Measurements from ENCODE around the gene GNE.
"Not testable (repeated sequence)": the region's sequence is repeated elsewhere in the genome, so short reads cannot be mapped to it uniquely, and the experiment has no call there.

GNE gene, protein sequence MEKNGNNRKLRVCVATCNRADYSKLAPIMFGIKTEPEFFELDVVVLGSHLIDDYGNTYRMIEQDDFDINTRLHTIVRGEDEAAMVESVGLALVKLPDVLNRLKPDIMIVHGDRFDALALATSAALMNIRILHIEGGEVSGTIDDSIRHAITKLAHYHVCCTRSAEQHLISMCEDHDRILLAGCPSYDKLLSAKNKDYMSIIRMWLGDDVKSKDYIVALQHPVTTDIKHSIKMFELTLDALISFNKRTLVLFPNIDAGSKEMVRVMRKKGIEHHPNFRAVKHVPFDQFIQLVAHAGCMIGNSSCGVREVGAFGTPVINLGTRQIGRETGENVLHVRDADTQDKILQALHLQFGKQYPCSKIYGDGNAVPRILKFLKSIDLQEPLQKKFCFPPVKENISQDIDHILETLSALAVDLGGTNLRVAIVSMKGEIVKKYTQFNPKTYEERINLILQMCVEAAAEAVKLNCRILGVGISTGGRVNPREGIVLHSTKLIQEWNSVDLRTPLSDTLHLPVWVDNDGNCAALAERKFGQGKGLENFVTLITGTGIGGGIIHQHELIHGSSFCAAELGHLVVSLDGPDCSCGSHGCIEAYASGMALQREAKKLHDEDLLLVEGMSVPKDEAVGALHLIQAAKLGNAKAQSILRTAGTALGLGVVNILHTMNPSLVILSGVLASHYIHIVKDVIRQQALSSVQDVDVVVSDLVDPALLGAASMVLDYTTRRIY

DNA sequence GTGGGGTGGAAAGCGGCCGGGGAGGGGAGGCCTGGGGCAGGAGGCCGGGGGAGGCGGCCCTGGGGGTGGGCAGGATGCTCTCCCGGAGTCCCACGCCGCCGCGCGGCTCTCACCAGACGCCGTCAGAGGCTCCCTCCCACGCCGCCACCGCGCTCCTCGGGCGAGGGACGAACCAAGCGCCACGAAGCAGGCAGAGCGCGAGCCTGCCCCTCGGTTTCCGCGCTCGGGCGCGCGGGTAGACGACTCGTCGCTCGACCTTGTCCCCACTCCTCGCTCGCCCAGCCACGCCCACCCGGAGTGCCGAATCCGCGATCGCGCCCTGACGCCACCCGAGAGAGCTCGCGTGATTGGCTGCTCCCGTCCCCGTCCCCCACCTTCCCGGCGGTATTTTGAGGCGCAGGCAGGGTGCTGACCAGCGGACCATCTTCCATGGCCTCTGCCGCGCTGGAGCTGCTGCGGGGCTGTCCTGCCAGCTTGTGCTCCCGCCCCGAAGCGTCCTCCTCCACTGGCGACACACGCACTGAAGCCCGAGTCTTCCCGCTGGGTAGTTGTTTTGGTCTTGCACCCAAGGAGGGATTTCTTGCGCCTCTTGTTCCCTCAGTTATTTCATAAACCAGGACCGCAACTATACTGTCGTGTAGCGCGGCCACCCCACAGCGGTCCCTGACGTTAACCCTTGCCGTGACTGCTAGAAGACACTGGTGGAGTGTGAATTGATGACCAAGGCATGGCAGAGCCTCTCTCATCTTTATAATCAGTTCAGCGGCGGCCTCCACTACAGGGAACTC lies at the start of gene GNE:
TSS of gene GNE (minus strand) at position 241 of the 788 bp plus-strand sequence. CDS start 9,093 bp downstream, outside the sequence.
- peak; percentile 97 to 98 for DNase-seq

GRCh38 chr9:36306471-36307306 lies 48.4 kb upstream of the GNE start:
- DNase-seq = no peak

- DNase-seq = not testable (repeated sequence)
Measured at GRCh38 chr9:36304366-36304765, 46.1 kb upstream of the GNE start.

GRCh38 chr9:36301227-36301626 lies 43.0 kb upstream of the GNE start:
- DNase-seq = no peak

DNA sequence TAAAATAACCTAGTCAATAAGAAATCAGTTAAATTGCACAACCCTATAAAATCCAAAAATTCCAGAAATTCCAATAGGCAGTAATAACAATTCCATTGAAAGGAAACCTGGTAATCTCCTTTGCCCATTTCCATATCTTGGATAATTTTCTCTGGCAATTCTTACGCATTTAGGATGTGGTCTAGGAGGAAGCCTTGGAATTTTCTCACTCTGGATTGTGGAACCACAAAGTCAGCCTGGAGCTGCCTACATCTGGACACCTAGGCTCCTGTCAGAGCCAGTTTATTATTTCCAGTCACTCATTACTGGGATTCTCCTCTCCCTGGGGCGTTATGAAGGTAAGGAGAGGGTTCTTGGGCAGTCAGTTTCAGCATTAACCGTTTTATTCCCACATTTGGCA lies 40.3 kb upstream of the GNE start:
- DNase-seq = no peak

DNA sequence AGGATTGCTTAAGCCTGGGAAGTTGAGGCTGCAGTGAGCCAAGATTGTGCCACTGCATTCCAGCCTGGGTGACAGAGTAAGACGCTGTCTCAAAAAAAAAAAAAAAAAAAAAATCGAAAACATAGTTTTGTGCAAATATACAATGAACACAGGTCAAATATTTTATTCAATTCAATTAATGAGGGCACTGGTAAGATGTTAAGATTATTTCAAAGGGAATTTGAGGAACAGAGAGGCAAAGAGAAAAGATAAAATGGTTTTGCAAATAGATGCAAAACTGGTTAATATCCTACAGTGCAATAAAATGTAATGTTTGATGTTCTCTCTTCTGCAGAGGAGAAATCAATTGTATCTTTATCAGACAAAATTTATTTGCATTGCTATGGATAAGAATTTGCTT lies 39.5 kb upstream of the GNE start:
- DNase-seq = no peak

DNA sequence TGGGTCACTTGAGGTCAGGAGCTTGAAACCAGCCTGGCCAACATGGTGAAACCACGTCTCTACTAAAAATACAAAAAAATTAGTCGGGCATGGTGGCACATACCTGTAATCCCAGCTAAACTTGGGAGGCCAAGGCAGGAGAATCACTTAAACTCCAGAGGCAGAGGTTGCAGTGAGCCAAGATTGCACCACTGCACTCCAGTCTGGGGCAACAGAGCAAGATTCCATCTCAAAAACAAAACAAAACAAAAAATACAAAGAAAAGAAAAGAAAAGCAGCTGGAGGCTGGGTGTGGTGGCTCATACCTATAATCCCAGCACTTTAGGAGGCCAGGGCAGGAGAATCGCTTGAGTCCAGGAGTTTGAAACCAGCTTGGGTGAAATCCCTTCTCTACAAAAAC lies 36.7 kb upstream of the GNE start:
- not testable (repeated sequence) for DNase-seq

DNA sequence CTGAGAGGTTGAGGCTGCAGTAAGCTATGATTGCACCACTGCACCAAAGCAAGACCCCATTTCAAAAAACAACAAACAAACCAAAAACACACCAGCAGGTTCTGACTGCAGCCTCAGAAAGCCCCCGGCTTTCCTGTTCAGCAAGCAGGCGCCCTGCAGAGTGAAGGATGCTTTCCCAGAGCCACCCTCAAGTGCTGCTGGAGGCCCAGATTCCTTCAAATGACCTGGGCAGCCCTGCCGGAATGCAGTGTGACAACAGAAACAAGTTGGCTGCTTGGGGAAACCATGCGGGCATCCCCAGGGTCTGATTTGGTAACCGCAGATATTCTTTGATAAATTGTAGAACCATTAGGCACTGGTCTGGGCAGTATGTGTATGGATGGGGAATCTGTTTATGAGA lies 35.7 kb upstream of the GNE start:
- no peak for DNase-seq

GRCh38 chr9:36293171-36293570 lies 34.9 kb upstream of the GNE start:
- no peak for DNase-seq

GRCh38 chr9:36292641-36293040 lies 34.4 kb upstream of the GNE start:
- no peak for DNase-seq

GRCh38 chr9:36290996-36291395 lies 32.7 kb upstream of the GNE start:
- DNase-seq = no peak

DNA sequence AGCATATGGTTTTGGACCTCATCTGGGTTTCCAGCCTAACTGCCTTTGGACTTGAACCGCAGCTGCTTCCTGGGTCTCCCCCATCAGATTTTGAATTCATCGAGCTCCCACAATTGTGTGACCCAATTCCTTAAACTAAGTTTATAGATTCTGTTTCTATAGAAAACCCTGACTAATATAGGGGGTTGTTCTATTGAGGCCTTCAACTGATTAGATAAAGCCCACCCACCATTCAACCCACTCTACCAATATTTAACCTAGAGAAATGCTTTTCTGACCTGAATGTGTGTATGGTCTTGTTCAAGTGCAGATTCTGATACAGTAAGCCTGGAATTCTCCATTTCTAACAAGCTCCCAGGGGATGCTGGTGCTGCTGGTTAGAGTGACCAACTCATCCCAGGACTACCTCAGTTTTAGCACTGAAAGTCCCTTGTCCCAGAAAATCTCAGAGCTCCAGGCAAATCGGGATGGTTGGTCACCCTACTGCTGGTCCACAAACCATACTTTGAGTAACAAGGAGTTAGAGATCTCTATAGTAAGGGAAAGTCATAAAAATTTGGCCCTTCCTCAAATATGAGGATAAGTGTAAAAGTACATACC lies 31.7 kb upstream of the GNE start:
- no peak for DNase-seq

- DNase-seq = no peak
Measured at GRCh38 chr9:36288070-36288469, 29.8 kb upstream of the GNE start.

DNA sequence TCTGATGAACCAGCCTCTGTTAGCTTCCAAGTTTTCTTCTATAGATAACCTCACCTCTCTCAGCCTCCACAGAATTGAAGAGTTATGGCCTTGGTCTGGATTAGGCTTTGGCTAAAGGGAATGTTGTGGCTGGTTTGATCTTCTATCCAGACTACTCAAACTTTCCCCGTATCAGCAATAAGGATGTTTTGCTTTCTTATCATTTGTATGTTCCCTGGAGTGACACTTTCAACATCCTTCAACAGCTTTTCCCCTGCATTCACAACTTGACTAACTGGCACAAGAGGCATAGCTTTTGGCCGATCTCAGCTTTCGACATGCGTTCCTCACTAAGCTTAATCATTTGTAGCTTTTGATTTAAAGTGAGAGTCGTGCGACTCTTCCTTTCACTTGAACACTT lies 28.1 kb upstream of the GNE start:
- DNase-seq = no peak

DNA sequence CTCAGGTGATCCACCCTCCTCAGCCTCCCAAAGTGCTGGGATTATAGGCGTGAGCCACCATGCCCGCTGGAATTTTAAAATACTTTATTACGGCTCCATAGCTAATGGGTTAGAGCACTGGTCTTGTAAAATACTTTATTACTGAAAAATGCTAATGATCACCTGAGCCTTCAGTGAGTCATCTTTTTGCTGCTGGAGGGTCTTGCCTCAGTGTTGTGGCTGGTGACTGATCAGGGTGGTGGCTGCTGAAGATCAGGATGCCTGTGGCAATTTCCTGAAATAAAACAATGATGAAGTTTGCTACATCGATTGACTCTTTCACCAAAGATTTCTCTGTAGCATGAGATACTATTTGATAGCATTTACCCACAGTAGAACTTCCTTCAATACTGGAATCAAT lies 26.0 kb upstream of the GNE start:
- no peak for DNase-seq

- DNase-seq = no peak
Measured at GRCh38 chr9:36282275-36282674, 24.0 kb upstream of the GNE start.

- DNase-seq = no peak
Measured at GRCh38 chr9:36280989-36281388, 22.7 kb upstream of the GNE start.

- no peak for DNase-seq
Measured at GRCh38 chr9:36278243-36278642, 20.0 kb upstream of the GNE start.

DNA sequence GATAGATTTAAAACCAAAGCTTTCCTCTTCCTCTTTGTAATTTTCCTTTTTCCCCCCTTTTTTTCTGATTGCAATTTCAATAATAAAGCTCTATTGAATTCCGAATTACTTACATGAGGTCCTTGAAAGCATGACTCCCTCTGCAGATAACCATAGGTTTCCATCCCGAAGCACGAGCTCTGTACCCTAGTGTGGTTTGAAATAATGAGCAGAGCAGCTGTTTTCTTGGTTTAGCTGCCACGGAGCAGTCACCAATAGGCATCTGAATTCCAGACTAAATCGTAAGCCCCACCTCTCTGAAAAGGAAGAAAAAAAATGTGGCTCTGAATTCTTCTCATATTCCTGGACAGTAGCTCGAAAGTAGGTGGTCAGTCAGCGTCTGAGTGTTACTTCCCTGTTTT lies 18.5 kb upstream of the GNE start:
- DNase-seq = no peak

GRCh38 chr9:36276254-36276653 lies 18.0 kb upstream of the GNE start:
- DNase-seq = no peak

DNA sequence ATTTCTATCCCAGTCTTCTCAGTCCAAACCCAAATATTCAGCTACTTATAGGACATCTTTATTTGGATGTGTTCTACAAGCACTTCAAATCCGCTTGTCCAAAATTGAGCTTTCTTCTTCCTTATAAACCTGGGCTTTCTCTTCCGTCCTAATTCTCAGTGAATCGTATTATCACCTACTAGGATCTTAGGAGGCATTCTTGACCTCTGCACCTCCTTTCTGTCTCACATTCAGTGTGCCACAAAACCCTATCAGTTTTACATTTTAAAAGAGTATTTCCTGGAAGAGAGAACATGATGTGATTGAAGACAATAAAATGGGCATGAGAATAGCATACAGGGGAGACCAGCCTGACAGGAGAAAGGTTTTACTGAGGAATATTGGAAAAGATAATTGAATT lies 16.8 kb upstream of the GNE start:
- DNase-seq = no peak

GRCh38 chr9:36273354-36273753 lies 15.1 kb upstream of the GNE start:
- DNase-seq = not testable (repeated sequence)

Data from stimulated activated CD4-positive, alpha-beta T cell treated with anti-CD3 and anti-CD28 coated beads, Interleukin-4, amount 100 ng/mL, for 4 hours (primary cell).